H1 (cell line): ENCODE data around the gene KCTD19. TPM values are rescaled to one million over a fixed set of nuclear protein-coding genes. Genes with fewer than 3 reads are reported as not detected.

Experiments
- CTCF ChIA-PET: fragments of 300-600 bp; sonication (Branson Sonifier 250); formaldehyde crosslinking; loops from one replicate; lab custom pipeline; 2021; ENCODE audit not compliant: partially characterized antibody; lab: Charles Lee
- POLR2A ChIA-PET: fragments of 300-600 bp; sonication (Branson Sonifier 250); formaldehyde crosslinking; loops from one replicate; lab custom pipeline; 2021; ENCODE audit warnings: inconsistent platforms; ENCODE audit not compliant: partially characterized antibody; lab: Charles Lee
- DNase-seq, 2 experiments: peaks; one replicate each; pipeline versions ENCODE4 v3.0.0 to v3.0.0-alpha.2; 2010 to 2022; ENCODE audit warnings: low spot score in 2 of 2, low read depth in 1 of 2, mixed read lengths in 1 of 2
- FAIRE-seq: peaks from 2 replicates; lab custom pipeline; 2011; peaks lifted over from hg19 to GRCh38; lab: Jason Lieb, UNC
- H2AFZ ChIP-seq: 2 replicates; pipeline ENCODE4 v1.8.1; 2012; ENCODE audit warnings: low read length, inconsistent platforms
- H2AK5ac ChIP-seq: 2 replicates; pipeline ENCODE4 v1.6.1; 2013; ENCODE audit warnings: low read depth, low read length
- H2BK120ac ChIP-seq: replicated peaks from 2 replicates; pipeline ENCODE3; 2013; ENCODE audit warnings: low read depth, low read length, inconsistent platforms
- H2BK12ac ChIP-seq: 2 replicates; pipeline ENCODE4 v1.6.1; 2013; ENCODE audit warnings: low read depth, low read length
- H2BK15ac ChIP-seq: 2 replicates; pipeline ENCODE4 v1.6.1; 2013; ENCODE audit warnings: low read length
- H2BK20ac ChIP-seq: 2 replicates; pipeline ENCODE4 v1.6.1; 2013; ENCODE audit warnings: low read length
- H2BK5ac ChIP-seq: 2 replicates; pipeline ENCODE4 v1.6.1; 2013; ENCODE audit warnings: low read depth, low read length
- H3K14ac ChIP-seq: 2 replicates; pipeline ENCODE4 v1.6.1; 2013; ENCODE audit warnings: inconsistent platforms; ENCODE audit not compliant: insufficient read length
- H3K18ac ChIP-seq: 2 replicates; pipeline ENCODE4 v1.6.1; 2013; ENCODE audit warnings: low read length; ENCODE audit errors: extremely low read depth
- H3K23ac ChIP-seq: 2 replicates; pipeline ENCODE4 v1.6.1; 2013; ENCODE audit warnings: inconsistent platforms; ENCODE audit not compliant: insufficient read length
- H3K23me2 ChIP-seq: 2 replicates; pipeline ENCODE4 v1.6.1; 2013; ENCODE audit warnings: low read depth, low read length
- H3K27ac ChIP-seq: 2 replicates; pipeline ENCODE4 v1.6.1; 2011; ENCODE audit warnings: low read depth, low read length, inconsistent platforms
- H3K27me3 ChIP-seq, 4 experiments: replicated peaks in 1 of 4; 1 replicate in 1 of 4; 2 replicates in 3 of 4; pipeline versions ENCODE4 v1.6.1 to v1.8.1; 2011 to 2013; ENCODE audit warnings: low read length in 3 of 4, mild to moderate bottlenecking in 3 of 4, inconsistent platforms in 2 of 4, mixed read lengths in 2 of 4, moderate library complexity in 1 of 4; ENCODE audit not compliant: control insufficient read depth in 3 of 4, insufficient read depth in 3 of 4; ENCODE audit errors: extremely low read depth in 1 of 4
- H3K36me3 ChIP-seq, 4 experiments: 2 replicates each; pipeline versions ENCODE4 v1.6.1 to v1.8.1; 2011 to 2013; ENCODE audit warnings: mild to moderate bottlenecking in 4 of 4, low read length in 3 of 4, moderate library complexity in 2 of 4, control low read depth in 1 of 4, inconsistent platforms in 1 of 4; ENCODE audit not compliant: insufficient read depth in 4 of 4, control insufficient read depth in 2 of 4
- H3K4ac ChIP-seq: replicated peaks from 2 replicates; pipeline ENCODE3; 2013; ENCODE audit warnings: low read length, low read depth, mixed read lengths, inconsistent platforms; ENCODE audit not compliant: insufficient read length
- H3K4me1 ChIP-seq, 4 experiments: replicated peaks in 1 of 4; 1 replicate in 1 of 4; 2 replicates in 3 of 4; pipeline versions ENCODE4 v1.6.1 to v1.8.1; 2011 to 2013; ENCODE audit warnings: low read length in 3 of 4, inconsistent platforms in 2 of 4, mixed read lengths in 1 of 4; ENCODE audit not compliant: insufficient read depth in 4 of 4, control insufficient read depth in 3 of 4
- H3K4me2 ChIP-seq, 2 experiments: 2 replicates each; pipeline versions ENCODE4 v1.6.1 to v1.8.1; 2011 to 2013; ENCODE audit warnings: low read depth in 2 of 2, low read length in 2 of 2, control low read depth in 1 of 2, inconsistent platforms in 1 of 2, mild to moderate bottlenecking in 1 of 2; ENCODE audit not compliant: insufficient read depth in 1 of 2
- H3K4me3 ChIP-seq, 4 experiments: fragments of 200-600, 300-600 bp in 1 of 4; sonication (generic), shearing (Covaris generic), sonication (Bioruptor Twin) in 1 of 4; 2 replicates each; pipeline versions ENCODE4 v1.5.1 to v1.8.1; 2011 to 2016; ENCODE audit warnings: low read length in 4 of 4, low read depth in 3 of 4, control low read depth in 2 of 4, inconsistent platforms in 2 of 4, mild to moderate bottlenecking in 2 of 4, mixed read lengths in 1 of 4, moderate library complexity in 1 of 4; ENCODE audit not compliant: insufficient read depth in 2 of 4; ENCODE audit errors: extremely low read depth in 1 of 4
- H3K56ac ChIP-seq: replicated peaks from 2 replicates; pipeline ENCODE3; 2013; ENCODE audit warnings: low read depth, mild to moderate bottlenecking, mixed read lengths, low read length, inconsistent platforms; ENCODE audit not compliant: insufficient read length
- H3K79me1 ChIP-seq: 2 replicates; pipeline ENCODE4 v1.6.1; 2013; ENCODE audit warnings: low read depth, low read length, control low read depth
- H3K79me2 ChIP-seq, 2 experiments: 2 replicates each; pipeline versions ENCODE4 v1.6.1 to v1.8.1; 2012 to 2013; ENCODE audit warnings: low read length in 2 of 2, mild to moderate bottlenecking in 2 of 2, inconsistent platforms in 1 of 2; ENCODE audit not compliant: insufficient read depth in 2 of 2, control insufficient read depth in 1 of 2
- H3K9ac ChIP-seq, 4 experiments: replicated peaks in 1 of 4; 1 replicate in 1 of 4; 2 replicates in 3 of 4; pipeline versions ENCODE4 v1.6.1 to v1.8.1; 2011 to 2013; ENCODE audit warnings: low read depth in 3 of 4, low read length in 3 of 4, control low read depth in 2 of 4, mild to moderate bottlenecking in 2 of 4, moderate library complexity in 2 of 4, inconsistent platforms in 1 of 4; ENCODE audit errors: extremely low read depth in 1 of 4
- H3K9me3 ChIP-seq, 2 experiments: 2 replicates each; pipeline versions ENCODE4 v1.6.1 to v1.8.1; 2012 to 2013; ENCODE audit warnings: mild to moderate bottlenecking in 2 of 2, moderate library complexity in 2 of 2, control low read depth in 1 of 2, inconsistent platforms in 1 of 2, low read depth in 1 of 2, low read length in 1 of 2, mixed read lengths in 1 of 2; ENCODE audit not compliant: insufficient read depth in 2 of 2
- H4K20me1 ChIP-seq, 2 experiments: replicated peaks in 1 of 2; 2 replicates each; pipeline versions ENCODE3 to v1.8.1; 2011 to 2013; ENCODE audit warnings: inconsistent platforms in 2 of 2, low read length in 2 of 2, mild to moderate bottlenecking in 1 of 2; ENCODE audit not compliant: insufficient read depth in 2 of 2, control insufficient read depth in 1 of 2
- H4K5ac ChIP-seq: 2 replicates; pipeline ENCODE4 v1.6.1; 2013; ENCODE audit warnings: low read length, low read depth, mixed read lengths, inconsistent platforms; ENCODE audit not compliant: insufficient read length
- H4K8ac ChIP-seq: 2 replicates; pipeline ENCODE4 v1.8.0; 2013; ENCODE audit warnings: mild to moderate bottlenecking, moderate library complexity, low read length, inconsistent platforms; ENCODE audit not compliant: insufficient read depth; ENCODE audit errors: extremely low read depth
- H4K91ac ChIP-seq: replicated peaks from 2 replicates; pipeline ENCODE3; 2013; ENCODE audit warnings: low read length, mixed read lengths, inconsistent platforms; ENCODE audit not compliant: insufficient read length
- BRCA1 ChIP-seq: IDR thresholded peaks from 2 replicates; pipeline ENCODE4 v1.6.1; 2012; ENCODE audit warnings: low read depth, low read length, improper control_type of control experiment
- CHD1 ChIP-seq: IDR thresholded peaks from 2 replicates; pipeline ENCODE4 v1.6.1; 2012; ENCODE audit warnings: low read depth, low read length, improper control_type of control experiment
- CREB1 ChIP-seq: IDR thresholded peaks from 2 replicates; pipeline ENCODE4 v1.6.1; 2012; ENCODE audit warnings: inconsistent platforms
- E2F6 ChIP-seq: IDR thresholded peaks from 2 replicates; pipeline ENCODE4 v1.6.1; 2012; ENCODE audit warnings: inconsistent platforms
- HDAC2 ChIP-seq, 2 experiments: fragments of 300-600 bp in 1 of 2; sonication (generic) in 1 of 2; IDR thresholded peaks; 2 replicates each; pipeline ENCODE4 v1.6.1; 2011 to 2012; ENCODE audit warnings: low read depth in 2 of 2, low read length in 2 of 2, mild to moderate bottlenecking in 2 of 2, moderate library complexity in 2 of 2, borderline replicate concordance in 1 of 2, inconsistent platforms in 1 of 2
- HDAC6 ChIP-seq: IDR thresholded peaks from one replicate; pipeline ENCODE4 v1.7.1; 2012; ENCODE audit warnings: low read depth, mild to moderate bottlenecking, inconsistent platforms, low read length, moderate library complexity
- RBBP5 ChIP-seq: IDR thresholded peaks from 2 replicates; pipeline ENCODE4 v1.7.1; 2012; ENCODE audit warnings: low read depth, mild to moderate bottlenecking, inconsistent platforms, low read length, moderate library complexity, borderline replicate concordance
- RNF2 ChIP-seq: fragments of 200-900, 300-1000 bp; sonication (generic); IDR thresholded peaks from 2 replicates; pipeline ENCODE4 v1.7.1; 2016; ENCODE audit warnings: borderline replicate concordance, low read depth, mild to moderate bottlenecking, antibody characterized with exemption, low read length; ENCODE audit not compliant: poor library complexity, severe bottlenecking; ENCODE audit errors: missing control alignments
- SIX5 ChIP-seq: IDR thresholded peaks from 2 replicates; pipeline ENCODE4 v1.6.1; 2011; ENCODE audit warnings: mild to moderate bottlenecking, low read depth, low read length
- TAF1 ChIP-seq: IDR thresholded peaks from 2 replicates; pipeline ENCODE4 v1.6.1; 2011; ENCODE audit warnings: mild to moderate bottlenecking, low read depth, low read length
- TAF7 ChIP-seq: optimal IDR thresholded peaks from 2 replicates; pipeline ENCODE3; 2011; ENCODE audit warnings: low read depth, mild to moderate bottlenecking, inconsistent platforms, low read length, moderate library complexity, borderline replicate concordance
- TBP ChIP-seq: IDR thresholded peaks from 2 replicates; pipeline ENCODE4 v1.6.1; 2011; ENCODE audit warnings: low read depth, low read length, improper control_type of control experiment
- WGBS, 2 experiments: shearing (Covaris generic) in 1 of 2; methylation state at CpG; one replicate each; pipeline versions ENCODE4 v1.1.6 to v1.1.7; 2013 to 2015; ENCODE audit warnings: low lambda C conversion rate in 2 of 2, mixed read lengths in 2 of 2, inconsistent platforms in 1 of 2, low coverage in 1 of 2, missing lambda C conversion rate in 1 of 2; ENCODE audit not compliant: insufficient replicate concordance in 2 of 2, insufficient coverage in 1 of 2, insufficient read length in 1 of 2; ENCODE audit errors: extremely low coverage in 1 of 2, missing lambda C conversion rate in 1 of 2; 5-methylcytosine and 5-hydroxymethylcytosine counted together
- polyA plus RNA-seq, 7 experiments: library from polyadenylated mRNA; depleted of rRNA in 3 of 7; stranded (reverse) in 5 of 7; unstranded in 2 of 7; fragments of >200 nt in 5 of 7; fragments of 200-250 nt in 2 of 7; gene quantifications; 1 replicate in 5 of 7; 2 replicates in 1 of 7; 4 replicates in 1 of 7; pipeline versions ENCODE4 v1.2.1 to v1.2.3, GENCODE V29; 2011 to 2013; ENCODE audit warnings: missing spikeins in 2 of 7, mixed read lengths in 2 of 7
- total RNA-seq: library from RNA; stranded (reverse); fragmentation: NEBNext Ultra II Directional; extraction: Animal tissue kit (Norgen Biotek cat#: 25700); gene quantifications from 2 replicates; pipeline ENCODE4 v1.2.1, GENCODE V29; 2021

Gene KCTD19
- total and polyA plus RNA-seq, 2 of the 8 experiments (the other 6 are each of a cell fraction or from before 2014, with no cell fraction given): 0.06 to 0.24 TPM

- H4K5ac ChIP-seq: no peak overlapping the region
- no peak overlapping the region for H3K4me2 ChIP-seq
- CTCF ChIA-PET: interaction anchor here (0.6 to 2.6 kb wide), 2 partner anchors 18 to 29 kb away, joined by 3 to 12 read pairs; no protein-coding TSS in a partner anchor
- H3K27ac ChIP-seq: no peak overlapping the region
- H2BK15ac ChIP-seq: no peak overlapping the region
- H3K4ac ChIP-seq: no peak overlapping the region
- H3K14ac ChIP-seq: no peak overlapping the region
- H3K79me2 ChIP-seq: no peaks in the 10 kb centered on the region
- 92% methylated on average over 17 of the region's 17 CpGs; no CpG with 5 or more reads in 1 of the 2 experiments for WGBS, 2 experiments
- H3K9me3 ChIP-seq: no peaks in the 10 kb centered on the region
- H3K18ac ChIP-seq: no peak overlapping the region
- FAIRE-seq: no peak
- no peak overlapping the region for H3K4me3 ChIP-seq
- H3K9ac ChIP-seq: no peak overlapping the region
- DNase-seq: no peak
- peaks cover 3 to 9% of the 10 kb centered on the region in 2 experiments for H4K20me1 ChIP-seq
- no peak overlapping the region for H2AK5ac ChIP-seq
- no peak overlapping the region for H3K23ac ChIP-seq
- H2BK12ac ChIP-seq: no peak overlapping the region
- H3K36me3 ChIP-seq: peaks cover 0 to 2% (median 0%) of the 10 kb centered on the region in 4 experiments; a peak in 2 of 8 replicates
- H3K79me1 ChIP-seq: no peaks in the 10 kb centered on the region; the same call in 1 of the 2 replicates
- no peaks in the 10 kb centered on the region for H3K4me1 ChIP-seq
- no peaks in the 10 kb centered on the region for H3K23me2 ChIP-seq
- H4K91ac ChIP-seq: no peak overlapping the region
- no peak overlapping the region for H3K56ac ChIP-seq
- H4K8ac ChIP-seq: no peak overlapping the region
- no peak overlapping the region for H2BK120ac ChIP-seq
- H2BK5ac ChIP-seq: no peak overlapping the region
- POLR2A ChIA-PET: no interaction called here
- no peak overlapping the region for H2AFZ ChIP-seq
- H2BK20ac ChIP-seq: no peak overlapping the region
- H3K27me3 ChIP-seq: no peaks in the 10 kb centered on the region
- TF ChIP-seq HDAC2 (IDR thresholded peaks at IDR 0.05; ENCODE audit: borderline replicate concordance in 1 of 2, low read depth in 2 of 2, low read length in 2 of 2) (no peak), CHD1 (no peak), TAF1 (no peak), CREB1 (no peak), TAF7 (no peak), RNF2 (no peak), E2F6 (no peak), BRCA1 (no peak), TBP (no peak), HDAC6 (no peak), SIX5 (no peak), RBBP5 (no peak)
These were observed 70.9 kb downstream of the KCTD19 start for GRCh38 chr16:67255553-67256221.
